ENCODE data around the gene TOR1A.
A peak's percentile ranks its signal among the peaks of the same experiment; 100 is the strongest.

Gene TOR1A

GRCh38 chr9:129850821-129851550, 27.1 kb upstream of the TOR1A start:
- Histone ChIP-seq H3K9ac (ENCODE audit: low read length) (no peak overlapping the region), H3K4me1 (ENCODE audit: control insufficient read depth, insufficient read depth, low read depth, low read length) (peaks cover 4% of the 10 kb centered on the region), H4K8ac (ENCODE audit: low read length) (no peak overlapping the region), H4K91ac (ENCODE audit: low read length) (no peak overlapping the region), H3K4ac (ENCODE audit: low read depth in 1 of 2, low read length in 2 of 2) (no peak overlapping the region), H3K4me2 (ENCODE audit: low read length, poor library complexity, severe bottlenecking) (no peak overlapping the region), H3K27ac (ENCODE audit: low read length, poor library complexity, severe bottlenecking) (no peak overlapping the region), H2BK15ac (ENCODE audit: low read depth, poor library complexity, severe bottlenecking) (no peak overlapping the region), H2AFZ (ENCODE audit: low read depth, low read length) (no peak overlapping the region), H2BK120ac (ENCODE audit: low read depth, low read length) (no peak overlapping the region), H2BK12ac (ENCODE audit: low read length in 2 of 2) (no peak overlapping the region), H3K9me3 (ENCODE audit: control insufficient read depth, low read length) (no peaks in the 10 kb centered on the region), H3K18ac (ENCODE audit: low read depth in 1 of 2, low read length in 2 of 2) (no peak overlapping the region), H3K14ac (ENCODE audit: low read length in 2 of 2) (no peak overlapping the region), H3K79me1 (replicated peaks; ENCODE audit: low read length, poor library complexity, severe bottlenecking) (peaks cover 2% of the 10 kb centered on the region), H2AK5ac (ENCODE audit: low read length, severe bottlenecking) (no peak overlapping the region), H3K23ac (ENCODE audit: low read length in 2 of 2) (no peak overlapping the region), H3K36me3 (ENCODE audit: control insufficient read depth in 1 of 2, insufficient read depth in 2 of 2, low read depth in 1 of 2, low read length in 2 of 2) (peaks cover 35 to 62% of the 10 kb centered on the region in 2 experiments), H3K4me3 (ENCODE audit: insufficient read depth in 1 of 2, low read depth in 1 of 2, low read length in 2 of 2) (no peak overlapping the region), H3K27me3 (ENCODE audit: control insufficient read depth in 1 of 2, insufficient read depth in 1 of 2, low read length in 2 of 2) (no peaks in the 10 kb centered on the region), H2BK5ac (ENCODE audit: low read depth, low read length, poor library complexity, severe bottlenecking) (no peak overlapping the region)
- 99% methylated on average over 5 of the region's 6 CpGs for WGBS
- DNase-seq, result no peak

DNA sequence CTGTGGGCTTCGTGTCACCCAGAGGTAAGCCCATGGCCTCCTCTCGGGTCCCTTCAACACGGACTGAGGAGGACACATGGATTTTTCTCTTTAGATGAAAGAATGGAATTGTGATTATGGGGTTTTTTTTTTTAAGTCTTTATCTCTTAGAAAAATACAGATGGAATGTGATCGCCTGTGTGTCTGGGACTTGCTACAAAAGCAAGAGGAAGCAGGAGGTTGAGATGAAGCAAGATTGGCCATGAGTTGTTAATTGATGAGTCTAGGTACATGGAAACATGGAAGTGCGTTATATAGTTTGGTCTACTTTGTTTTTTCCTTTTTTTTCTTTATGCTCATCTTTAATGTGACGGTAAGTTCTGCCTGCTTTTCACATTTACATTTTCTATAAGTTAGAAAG, 26.0 kb upstream of the TOR1A start:
- Histone ChIP-seq H4K8ac (ENCODE audit: low read length) (no peak overlapping the region), H2BK120ac (ENCODE audit: low read depth, low read length) (no peak overlapping the region), H2AK5ac (ENCODE audit: low read length, severe bottlenecking) (no peak overlapping the region), H4K91ac (ENCODE audit: low read length) (no peak overlapping the region), H3K9me3 (ENCODE audit: control insufficient read depth, low read length) (no peaks in the 10 kb centered on the region), H2BK5ac (ENCODE audit: low read depth, low read length, poor library complexity, severe bottlenecking) (no peak overlapping the region), H3K36me3 (ENCODE audit: control insufficient read depth in 1 of 2, insufficient read depth in 2 of 2, low read depth in 1 of 2, low read length in 2 of 2) (peaks cover 30 to 54% of the 10 kb centered on the region in 2 experiments), H2BK12ac (ENCODE audit: low read length in 2 of 2) (no peak overlapping the region), H3K4me2 (ENCODE audit: low read length, poor library complexity, severe bottlenecking) (no peak overlapping the region), H3K4me3 (ENCODE audit: insufficient read depth in 1 of 2, low read depth in 1 of 2, low read length in 2 of 2) (no peak overlapping the region), H3K18ac (ENCODE audit: low read depth in 1 of 2, low read length in 2 of 2) (no peak overlapping the region), H3K9ac (ENCODE audit: low read length) (no peak overlapping the region), H3K23ac (ENCODE audit: low read length in 2 of 2) (no peak overlapping the region), H3K14ac (ENCODE audit: low read length in 2 of 2) (no peak overlapping the region), H3K4me1 (ENCODE audit: control insufficient read depth, insufficient read depth, low read depth, low read length) (peaks cover 4% of the 10 kb centered on the region), H2AFZ (ENCODE audit: low read depth, low read length) (no peak overlapping the region), H3K4ac (ENCODE audit: low read depth in 1 of 2, low read length in 2 of 2) (no peak overlapping the region), H3K27ac (ENCODE audit: low read length, poor library complexity, severe bottlenecking) (no peak overlapping the region), H3K79me1 (replicated peaks; ENCODE audit: low read length, poor library complexity, severe bottlenecking) (peaks cover 2% of the 10 kb centered on the region), H2BK15ac (ENCODE audit: low read depth, poor library complexity, severe bottlenecking) (no peak overlapping the region), H3K27me3 (ENCODE audit: control insufficient read depth in 1 of 2, insufficient read depth in 1 of 2, low read length in 2 of 2) (no peaks in the 10 kb centered on the region)
- WGBS, result 91% methylated on average over 6 of the region's 6 CpGs
- DNase-seq, result no peak

DNA sequence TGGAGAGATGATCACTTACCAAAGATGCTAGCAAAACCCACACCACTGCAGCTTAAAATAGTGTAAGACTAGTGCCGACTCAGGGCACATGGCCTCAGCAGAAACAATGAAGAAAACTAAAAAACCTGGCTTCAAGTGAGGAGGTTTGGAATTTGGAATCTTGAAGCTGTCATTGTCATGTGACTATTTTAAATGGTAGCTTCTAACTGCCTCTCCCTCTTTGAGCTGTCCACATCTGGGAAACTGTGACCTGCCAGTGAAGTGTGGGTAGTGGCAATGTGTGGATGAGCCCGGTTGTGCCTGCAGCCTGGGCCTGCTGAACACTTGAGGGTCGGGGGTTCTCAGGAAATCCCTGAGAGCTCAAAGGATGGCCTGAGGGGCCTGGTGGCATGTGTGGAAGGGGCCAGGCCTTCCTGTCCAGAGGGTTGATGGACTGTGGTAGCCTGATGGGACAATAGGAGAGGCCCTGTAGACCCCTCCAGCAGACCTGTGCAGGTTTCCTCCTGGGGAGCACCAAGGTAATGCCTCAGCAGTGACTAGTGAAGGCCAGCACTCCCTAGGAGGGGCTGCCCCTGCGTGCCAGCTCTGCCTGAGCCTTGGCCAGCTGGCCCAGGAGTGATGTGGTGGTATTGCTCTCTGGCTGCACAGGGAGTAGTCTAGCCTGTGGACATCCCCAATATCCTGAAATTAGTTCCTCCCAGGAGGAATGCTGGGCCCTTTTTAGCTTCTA, 24.9 kb upstream of the TOR1A start:
- Histone ChIP-seq H3K9ac (ENCODE audit: low read length) (no peak overlapping the region), H4K8ac (ENCODE audit: low read length) (no peak overlapping the region)

GRCh38 chr9:129845373-129845772, 21.4 kb upstream of the TOR1A start:
- no peak overlapping the region for H3K14ac ChIP-seq (ENCODE audit: low read length in 2 of 2)
- H3K4me1 ChIP-seq (ENCODE audit: control insufficient read depth, insufficient read depth, low read depth, low read length), result peaks cover 2% of the 10 kb centered on the region
- H3K79me1 ChIP-seq (replicated peaks; ENCODE audit: low read length, poor library complexity, severe bottlenecking), result peaks cover 8% of the 10 kb centered on the region
- H3K4me2 ChIP-seq (ENCODE audit: low read length, poor library complexity, severe bottlenecking), result no peak overlapping the region
- H4K91ac ChIP-seq (ENCODE audit: low read length), result no peak overlapping the region
- H2BK12ac ChIP-seq (ENCODE audit: low read length in 2 of 2), result no peak overlapping the region
- H3K4ac ChIP-seq (ENCODE audit: low read depth in 1 of 2, low read length in 2 of 2), result no peak overlapping the region
- no peak overlapping the region for H2BK120ac ChIP-seq (ENCODE audit: low read depth, low read length)
- H3K23ac ChIP-seq (ENCODE audit: low read length in 2 of 2), result no peak overlapping the region
- no peaks in the 10 kb centered on the region for H3K27me3 ChIP-seq (ENCODE audit: control insufficient read depth in 1 of 2, insufficient read depth in 1 of 2, low read length in 2 of 2)
- no peak overlapping the region for H3K9ac ChIP-seq (ENCODE audit: low read length)
- peaks cover 8 to 16% of the 10 kb centered on the region in 2 experiments for H3K36me3 ChIP-seq (ENCODE audit: control insufficient read depth in 1 of 2, insufficient read depth in 2 of 2, low read depth in 1 of 2, low read length in 2 of 2)
- H2AFZ ChIP-seq (ENCODE audit: low read depth, low read length), result no peak overlapping the region
- no peak overlapping the region for H3K18ac ChIP-seq (ENCODE audit: low read depth in 1 of 2, low read length in 2 of 2)
- 100% methylated on average over 1 of the region's 2 CpGs for WGBS
- H2AK5ac ChIP-seq (ENCODE audit: low read length, severe bottlenecking), result no peak overlapping the region
- H3K27ac ChIP-seq (ENCODE audit: low read length, poor library complexity, severe bottlenecking), result no peak overlapping the region
- H2BK5ac ChIP-seq (ENCODE audit: low read depth, low read length, poor library complexity, severe bottlenecking), result no peak overlapping the region
- no peak overlapping the region for H4K8ac ChIP-seq (ENCODE audit: low read length)
- no peak overlapping the region for H3K4me3 ChIP-seq (ENCODE audit: insufficient read depth in 1 of 2, low read depth in 1 of 2, low read length in 2 of 2)
- DNase-seq, result no peak
- H2BK15ac ChIP-seq (ENCODE audit: low read depth, poor library complexity, severe bottlenecking), result no peak overlapping the region
- H3K9me3 ChIP-seq (ENCODE audit: control insufficient read depth, low read length), result no peaks in the 10 kb centered on the region

More for the DNA sequence above, 24.9 kb upstream of the TOR1A start:
- Histone ChIP-seq H3K4me3 (ENCODE audit: insufficient read depth in 1 of 2, low read depth in 1 of 2, low read length in 2 of 2) (no peak overlapping the region), H2BK12ac (ENCODE audit: low read length in 2 of 2) (no peak overlapping the region), H3K27me3 (ENCODE audit: control insufficient read depth in 1 of 2, insufficient read depth in 1 of 2, low read length in 2 of 2) (no peaks in the 10 kb centered on the region), H2BK5ac (ENCODE audit: low read depth, low read length, poor library complexity, severe bottlenecking) (no peak overlapping the region), H3K23ac (ENCODE audit: low read length in 2 of 2) (peak overlapping the region in 1 of 2 experiments; percentile 41), H2AFZ (ENCODE audit: low read depth, low read length) (no peak overlapping the region), H3K27ac (ENCODE audit: low read length, poor library complexity, severe bottlenecking) (no peak overlapping the region), H3K4me2 (ENCODE audit: low read length, poor library complexity, severe bottlenecking) (no peak overlapping the region), H2BK120ac (ENCODE audit: low read depth, low read length) (no peak overlapping the region), H2AK5ac (ENCODE audit: low read length, severe bottlenecking) (no peak overlapping the region), H3K9me3 (ENCODE audit: control insufficient read depth, low read length) (no peaks in the 10 kb centered on the region), H3K79me1 (replicated peaks; ENCODE audit: low read length, poor library complexity, severe bottlenecking) (peaks cover 2% of the 10 kb centered on the region), H3K14ac (ENCODE audit: low read length in 2 of 2) (no peak overlapping the region), H3K4me1 (ENCODE audit: control insufficient read depth, insufficient read depth, low read depth, low read length) (peaks cover 4% of the 10 kb centered on the region), H3K36me3 (ENCODE audit: control insufficient read depth in 1 of 2, insufficient read depth in 2 of 2, low read depth in 1 of 2, low read length in 2 of 2) (peaks cover 26 to 44% of the 10 kb centered on the region in 2 experiments), H3K18ac (ENCODE audit: low read depth in 1 of 2, low read length in 2 of 2) (no peak overlapping the region), H2BK15ac (ENCODE audit: low read depth, poor library complexity, severe bottlenecking) (no peak overlapping the region), H3K4ac (ENCODE audit: low read depth in 1 of 2, low read length in 2 of 2) (no peak overlapping the region), H4K91ac (ENCODE audit: low read length) (no peak overlapping the region)
- WGBS, result 78% methylated on average over 4 of the region's 4 CpGs
- DNase-seq, result no peak
